K562 (cell line): Measurements from ENCODE around the gene RIC8B. TPM values are rescaled to one million over a fixed set of nuclear protein-coding genes. Genes with fewer than 3 reads are reported as not detected.

Experiments
- COPS2 ChIP-seq: fragments of 450-650 bp; conservative IDR thresholded peaks from 2 replicates; pipeline ENCODE4 v1.6.1; 2016; ENCODE audit warnings: mild to moderate bottlenecking, moderate library complexity
- ESRRA ChIP-seq: fragments of 450-650 bp; IDR thresholded peaks from 2 replicates; pipeline ENCODE4 v1.6.1; 2014; ENCODE audit warnings: low read depth, mild to moderate bottlenecking, moderate library complexity, borderline replicate concordance
- ETV6 ChIP-seq, 3 experiments: fragments of 150-350 bp in 1 of 3; sonication (generic) in 1 of 3; formaldehyde crosslinking in 1 of 3; IDR thresholded peaks; 2 replicates each; pipeline versions ENCODE4 v1.6.1 to v1.8.0; 2014 to 2022; ENCODE audit warnings: borderline replicate concordance in 2 of 3, low read depth in 2 of 3, antibody characterized with exemption in 1 of 3, low read length in 1 of 3, mild to moderate bottlenecking in 1 of 3, missing genetic modification reagents in 1 of 3
- GATA2 ChIP-seq: sonication (generic); formaldehyde crosslinking; IDR thresholded peaks from 2 replicates; pipeline ENCODE4 v1.4.0; 2020; ENCODE audit warnings: mild to moderate bottlenecking, missing genetic modification reagents
- HCFC1 ChIP-seq: IDR thresholded peaks from 2 replicates; pipeline ENCODE4 v1.6.1; 2012; ENCODE audit warnings: low read depth, low read length, improper control_type of control experiment
- HMG20B ChIP-seq: fragments of 250-450 bp; sonication (Bioruptor Pico); IDR thresholded peaks from 2 replicates; pipeline ENCODE4 v1.5.0; 2021; ENCODE audit warnings: mild to moderate bottlenecking
- IRF9 ChIP-seq: fragments of 450-650 bp; IDR thresholded peaks from 2 replicates; pipeline ENCODE4 v1.6.1; 2016; ENCODE audit warnings: missing biosample characterization, missing genetic modification characterization
- KDM4B ChIP-seq, 2 experiments: fragments of 450-650 bp in 1 of 2; sonication (generic) in 1 of 2; IDR thresholded peaks; 2 replicates each; pipeline ENCODE4 v1.6.1; 2016 to 2017; ENCODE audit warnings: borderline replicate concordance in 2 of 2, antibody characterized with exemption in 1 of 2, low read depth in 1 of 2, mild to moderate bottlenecking in 1 of 2
- MITF ChIP-seq: IDR thresholded peaks from 2 replicates; pipeline ENCODE4 v1.6.1; 2014; ENCODE audit warnings: antibody characterized with exemption
- MTA3 ChIP-seq: fragments of 450-650 bp; formaldehyde crosslinking; IDR thresholded peaks from 2 replicates; pipeline ENCODE4 v1.6.1; 2017; ENCODE audit warnings: mild to moderate bottlenecking, borderline replicate concordance
- NR2F6 ChIP-seq: fragments of 450-650 bp; formaldehyde crosslinking; IDR thresholded peaks from 2 replicates; pipeline ENCODE4 v1.4.0; 2020; ENCODE audit warnings: mild to moderate bottlenecking
- POLR2B ChIP-seq: fragments of 450-650 bp; IDR thresholded peaks from 2 replicates; pipeline ENCODE4 v1.6.1; 2018; ENCODE audit warnings: low read depth; ENCODE audit not compliant: partially characterized antibody
- PRDM10 ChIP-seq: fragments of 450-650 bp; IDR thresholded peaks from 2 replicates; pipeline ENCODE4 v1.6.1; 2018; ENCODE audit not compliant: partially characterized antibody
- PTRF ChIP-seq: fragments of 450-650 bp; IDR thresholded peaks from 2 replicates; pipeline ENCODE4 v1.6.1; 2016; ENCODE audit warnings: mild to moderate bottlenecking, missing genetic modification characterization, missing compliant biosample characterization
- ZBTB5 ChIP-seq: fragments of 450-650 bp; IDR thresholded peaks from 2 replicates; pipeline ENCODE4 v1.6.1; 2017; ENCODE audit warnings: antibody characterized with exemption
- ZNF197 ChIP-seq: fragments of 200-800 bp; sonication (Bioruptor generic); IDR thresholded peaks from 2 replicates; pipeline ENCODE4 v1.6.1; 2016; ENCODE audit warnings: low read depth, missing genetic modification characterization, missing compliant biosample characterization
- ZNF778 ChIP-seq: fragments of 450-650 bp; formaldehyde crosslinking; IDR thresholded peaks from 2 replicates; pipeline ENCODE4 v1.4.0; 2020; ENCODE audit warnings: mild to moderate bottlenecking, moderate library complexity
- polyA plus RNA-seq, 8 experiments: library from polyadenylated mRNA; depleted of rRNA in 4 of 8; stranded (reverse) in 5 of 8; unstranded in 3 of 8; fragments of >200 nt; fragmentation: Nextera tagmentation in 2 of 8; fragmentation: Illumina TruSeq in 1 of 8; extraction: Ambion mirVana in 2 of 8; extraction: Trizol in 1 of 8; gene quantifications; 2 replicates each; pipeline versions ENCODE4 v1.2.1 to v1.2.3, GENCODE V29; 2011 to 2014; ENCODE audit warnings: inconsistent platforms in 1 of 8, missing spikeins in 1 of 8
- total RNA-seq, 7 experiments: library from RNA; depleted of rRNA in 6 of 7; stranded (reverse); fragments of >200 nt in 6 of 7; fragmentation: Illumina TruSeq in 2 of 7; extraction: Trizol in 2 of 7; gene quantifications; 2 replicates each; pipeline versions ENCODE4 v1.2.1 to v1.2.3, GENCODE V29; 2011 to 2021; ENCODE audit warnings: low replicate concordance in 1 of 7

RIC8B gene
- total and polyA plus RNA-seq, 9 of the 15 experiments (the other 6 are each of a cell fraction or from before 2014, with no cell fraction given): 0.92 to 8.1 (median 4.8) TPM

- TF ChIP-seq IRF9 (tag) (no peak), PTRF (tag) (no peak), MTA3 (peak; percentile 33; the same call in 1 of the 2 replicates), COPS2 (no peak), ZBTB5 (peak; percentile 98), ZNF778 (CRISPR knock-in tag) (no peak), HMG20B (CRISPR knock-in tag) (no peak), ETV6 (IDR thresholded peaks at IDR 0.05; ENCODE audit: borderline replicate concordance in 1 of 2, low read depth in 2 of 2, low read length in 1 of 2) (no peak), ETV6 (CRISPR knock-in tag; IDR thresholded peaks at IDR 0.05; ENCODE audit: borderline replicate concordance) (no peak), ZNF197 (peak; percentile 96), MITF (no peak), PRDM10 (no peak), KDM4B (IDR thresholded peaks at IDR 0.05; ENCODE audit: borderline replicate concordance in 2 of 2, low read depth in 1 of 2) (peak in 1 of 2 experiments; percentile 58; a peak in 1 of 4 replicates), ESRRA (no peak; the same call in 1 of the 2 replicates), POLR2B (peak; percentile 78), GATA2 (CRISPR knock-in tag) (no peak), HCFC1 (peak; percentile 99), NR2F6 (CRISPR knock-in tag) (0 out of 2 replicates have a peak, but pooled peaks have one; percentile 22)
These were observed at the start of gene RIC8B (continued) for GRCh38 chr12:106774005-106774807.
